ENCODE data around the gene SLMAP.
"Not testable (repeated sequence)": the region's sequence is repeated elsewhere in the genome, so short reads cannot be mapped to it uniquely, and the experiment has no call there.

DNA sequence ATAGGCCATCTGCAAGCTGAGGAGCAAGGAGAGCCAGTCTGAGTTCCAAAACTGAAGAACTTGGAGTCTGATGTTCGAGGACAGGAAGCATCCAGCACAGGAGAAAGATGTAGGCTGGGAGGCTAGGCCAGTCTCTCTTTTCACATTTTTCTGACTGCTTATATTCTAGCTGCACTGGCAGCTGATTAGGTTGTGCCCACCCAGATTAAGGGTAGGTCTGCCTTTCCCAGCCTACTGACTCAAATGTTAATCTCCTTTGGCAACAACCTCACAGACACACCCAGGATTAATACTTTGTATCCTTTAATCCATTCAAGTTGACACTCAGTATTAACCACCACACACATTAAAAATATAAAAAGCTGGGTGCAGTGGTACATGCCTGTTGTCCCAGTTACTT lies 113.0 kb downstream of the SLMAP start:
- TF ChIP-seq, protein P1, sequence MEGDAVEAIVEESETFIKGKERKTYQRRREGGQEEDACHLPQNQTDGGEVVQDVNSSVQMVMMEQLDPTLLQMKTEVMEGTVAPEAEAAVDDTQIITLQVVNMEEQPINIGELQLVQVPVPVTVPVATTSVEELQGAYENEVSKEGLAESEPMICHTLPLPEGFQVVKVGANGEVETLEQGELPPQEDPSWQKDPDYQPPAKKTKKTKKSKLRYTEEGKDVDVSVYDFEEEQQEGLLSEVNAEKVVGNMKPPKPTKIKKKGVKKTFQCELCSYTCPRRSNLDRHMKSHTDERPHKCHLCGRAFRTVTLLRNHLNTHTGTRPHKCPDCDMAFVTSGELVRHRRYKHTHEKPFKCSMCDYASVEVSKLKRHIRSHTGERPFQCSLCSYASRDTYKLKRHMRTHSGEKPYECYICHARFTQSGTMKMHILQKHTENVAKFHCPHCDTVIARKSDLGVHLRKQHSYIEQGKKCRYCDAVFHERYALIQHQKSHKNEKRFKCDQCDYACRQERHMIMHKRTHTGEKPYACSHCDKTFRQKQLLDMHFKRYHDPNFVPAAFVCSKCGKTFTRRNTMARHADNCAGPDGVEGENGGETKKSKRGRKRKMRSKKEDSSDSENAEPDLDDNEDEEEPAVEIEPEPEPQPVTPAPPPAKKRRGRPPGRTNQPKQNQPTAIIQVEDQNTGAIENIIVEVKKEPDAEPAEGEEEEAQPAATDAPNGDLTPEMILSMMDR (IDR thresholded peaks at IDR 0.05; ENCODE audit: borderline replicate concordance, extremely low read depth, low read length, poor library complexity, severe bottlenecking): not testable (repeated sequence)
- TF ChIP-seq EZH2 (IDR thresholded peaks at IDR 0.05; ENCODE audit: borderline replicate concordance, low read depth, low read length, severe bottlenecking): not testable (repeated sequence)
